MCF 10A (cell line): ENCODE measurements around the gene WASF1. TPM values are rescaled to one million over a fixed set of nuclear protein-coding genes. Genes with fewer than 3 reads are reported as not detected.

ENCODE experiments used
- BruUV-seq: library from RNA; stranded (reverse); fragments of 400-500 nt; replicated peaks from 2 replicates; lab custom pipeline; 2021; lab: Mats Ljungman, UMichigan
- CTCF ChIA-PET: fragments of 300-600 bp; sonication (Branson Sonifier 250); formaldehyde crosslinking; extraction: SDS; loops from one replicate; lab custom pipeline; 2021; ENCODE audit warnings: antibody characterized with exemption, inconsistent platforms; lab: Yijun Ruan, JAX
- POLR2A ChIA-PET: fragments of 300-600, 350-650 bp; sonication (Branson Sonifier 250); formaldehyde crosslinking; extraction: SDS; loops from one replicate; lab custom pipeline; 2020; ENCODE audit warnings: antibody characterized with exemption, inconsistent platforms; lab: Yijun Ruan, JAX
- DNase-seq: peaks from one replicate; pipeline ENCODE4 v3.0.0-alpha.2; 2018; ENCODE audit not compliant: unreplicated experiment
- H3K27ac Mint-ChIP-seq: one replicate; pipeline ENCODE4 v1.8.0; 2022; ENCODE audit warnings: mild to moderate bottlenecking, low read depth, mixed read lengths; ENCODE audit not compliant: unreplicated experiment
- H3K27me3 Mint-ChIP-seq: one replicate; pipeline ENCODE4 v1.8.0; 2022; ENCODE audit warnings: mixed read lengths; ENCODE audit not compliant: insufficient read depth, unreplicated experiment
- H3K36me3 Mint-ChIP-seq: one replicate; pipeline ENCODE4 v1.8.0; 2022; ENCODE audit warnings: mild to moderate bottlenecking, moderate library complexity, mixed read lengths; ENCODE audit not compliant: insufficient read depth, unreplicated experiment
- H3K4me1 Mint-ChIP-seq: one replicate; pipeline ENCODE4 v1.8.0; 2022; ENCODE audit warnings: mixed read lengths; ENCODE audit not compliant: insufficient read depth, unreplicated experiment
- H3K4me3 Mint-ChIP-seq: one replicate; pipeline ENCODE4 v1.8.0; 2022; ENCODE audit warnings: mild to moderate bottlenecking, moderate library complexity, mixed read lengths; ENCODE audit not compliant: unreplicated experiment
- H3K9me3 Mint-ChIP-seq: one replicate; pipeline ENCODE4 v1.8.0; 2022; ENCODE audit warnings: mixed read lengths; ENCODE audit not compliant: unreplicated experiment
- intact Hi-C: fragments of 100-400 bp; cut with micrococcal nuclease; formaldehyde crosslinking; loops from 2 replicates; pipeline ENCODE4 v1.14.1; 2022
- total RNA-seq: library from RNA; stranded (reverse); gene quantifications from 2 replicates; pipeline ENCODE4 v1.2.3, GENCODE V29; 2022
- TF ChIP-seq, protein P1 (sequence below): fragments of 200-600 bp; IDR thresholded peaks from one replicate; pipeline ENCODE4 v1.8.0; 2022; ENCODE audit warnings: antibody characterized with exemption, mild to moderate bottlenecking; ENCODE audit not compliant: unreplicated experiment

Gene WASF1
- total RNA-seq, 1 experiment from 2014 or later, result 55.7 TPM

DNA sequence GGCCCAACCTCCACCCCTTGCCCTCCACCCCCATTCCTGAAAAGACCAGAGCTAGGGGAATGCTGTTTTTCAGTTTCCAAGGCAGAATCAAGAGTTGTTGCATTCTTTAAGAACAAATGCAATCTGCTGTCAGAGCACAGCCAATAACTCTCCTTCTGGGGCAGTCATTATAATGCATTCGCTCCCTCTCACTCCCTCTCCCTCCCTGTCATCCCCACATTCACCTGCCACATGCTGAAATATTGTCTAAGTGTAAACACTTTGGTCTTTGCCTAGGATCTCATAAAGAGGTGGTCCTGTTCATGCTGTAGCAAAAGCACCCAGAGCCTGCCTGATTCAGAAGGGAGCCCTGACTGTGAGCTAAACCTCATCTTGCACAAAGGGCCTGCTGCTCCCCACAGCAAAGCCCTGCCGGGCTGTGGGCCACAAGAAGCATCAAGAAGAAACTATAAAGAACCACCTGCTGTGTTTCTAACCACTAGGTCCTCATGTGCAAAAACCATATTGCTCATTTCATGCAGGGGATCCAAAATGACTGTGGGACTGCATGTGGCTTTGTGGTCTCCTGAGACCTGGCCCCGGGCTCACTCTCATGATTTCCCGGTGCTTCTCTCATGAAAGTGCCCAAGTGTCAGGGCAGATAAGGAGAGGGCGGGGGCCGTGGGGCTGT lies 115.7 kb downstream of the WASF1 start:
- no peak overlapping the region for H3K27ac Mint-ChIP-seq
- DNase-seq, result no peak
- ChIA-PET POLR2A (no interaction called here), CTCF (interaction anchor here (0.6 to 1.6 kb wide), 5 partner anchors 10 to 492 kb away, joined by 3 to 9 read pairs (median 4); no protein-coding TSS in a partner anchor)
- H3K36me3 Mint-ChIP-seq, result no peaks in the 10 kb centered on the region
- no TSS peak for BruUV-seq
- H3K9me3 Mint-ChIP-seq, result no peaks in the 10 kb centered on the region
- intact Hi-C loops, result no loop called here
- H3K4me1 Mint-ChIP-seq, result peaks cover 14% of the 10 kb centered on the region
- no peak overlapping the region for H3K4me3 Mint-ChIP-seq
- H3K27me3 Mint-ChIP-seq, result peaks cover 21% of the 10 kb centered on the region
- TF ChIP-seq, protein P1, sequence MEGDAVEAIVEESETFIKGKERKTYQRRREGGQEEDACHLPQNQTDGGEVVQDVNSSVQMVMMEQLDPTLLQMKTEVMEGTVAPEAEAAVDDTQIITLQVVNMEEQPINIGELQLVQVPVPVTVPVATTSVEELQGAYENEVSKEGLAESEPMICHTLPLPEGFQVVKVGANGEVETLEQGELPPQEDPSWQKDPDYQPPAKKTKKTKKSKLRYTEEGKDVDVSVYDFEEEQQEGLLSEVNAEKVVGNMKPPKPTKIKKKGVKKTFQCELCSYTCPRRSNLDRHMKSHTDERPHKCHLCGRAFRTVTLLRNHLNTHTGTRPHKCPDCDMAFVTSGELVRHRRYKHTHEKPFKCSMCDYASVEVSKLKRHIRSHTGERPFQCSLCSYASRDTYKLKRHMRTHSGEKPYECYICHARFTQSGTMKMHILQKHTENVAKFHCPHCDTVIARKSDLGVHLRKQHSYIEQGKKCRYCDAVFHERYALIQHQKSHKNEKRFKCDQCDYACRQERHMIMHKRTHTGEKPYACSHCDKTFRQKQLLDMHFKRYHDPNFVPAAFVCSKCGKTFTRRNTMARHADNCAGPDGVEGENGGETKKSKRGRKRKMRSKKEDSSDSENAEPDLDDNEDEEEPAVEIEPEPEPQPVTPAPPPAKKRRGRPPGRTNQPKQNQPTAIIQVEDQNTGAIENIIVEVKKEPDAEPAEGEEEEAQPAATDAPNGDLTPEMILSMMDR, result no peak

DNA sequence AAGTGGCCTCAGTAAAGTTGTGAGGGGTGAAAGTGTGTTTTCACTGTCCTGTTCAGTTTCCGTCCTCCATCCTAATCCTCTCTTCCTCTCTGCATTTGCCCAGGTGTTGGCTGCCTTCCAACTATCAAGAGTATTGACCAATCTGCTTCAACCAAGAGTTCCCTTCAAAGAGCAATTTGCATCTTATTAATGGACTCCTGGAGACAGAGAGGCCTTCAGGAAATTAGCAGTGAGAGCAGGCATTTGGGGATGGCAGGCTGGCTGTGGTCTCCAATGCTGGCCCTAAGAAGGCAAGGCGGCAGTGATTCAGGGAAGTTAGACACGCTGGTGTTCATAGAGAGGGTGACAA lies 124.1 kb downstream of the WASF1 start:
- no TSS peak for BruUV-seq
- POLR2A ChIA-PET, result interaction anchor here (0.7 kb wide), 1 partner anchor 12 kb away, joined by 3 read pairs; no protein-coding TSS in a partner anchor
- no peak overlapping the region for H3K4me3 Mint-ChIP-seq
- peaks cover 28% of the 10 kb centered on the region for H3K27me3 Mint-ChIP-seq
- CTCF ChIA-PET, result interaction anchor here (0.5 to 6.5 kb wide), 9 partner anchors 12 to 581 kb away, joined by 3 to 77 read pairs (median 4); no protein-coding TSS in a partner anchor
- peak; percentile 13 for DNase-seq
- H3K9me3 Mint-ChIP-seq, result no peaks in the 10 kb centered on the region
- no peak overlapping the region for H3K27ac Mint-ChIP-seq
- H3K4me1 Mint-ChIP-seq, result no peaks in the 10 kb centered on the region
- H3K36me3 Mint-ChIP-seq, result no peaks in the 10 kb centered on the region
- TF ChIP-seq, protein P1, result no peak
- intact Hi-C loops, result no loop called here

DNA sequence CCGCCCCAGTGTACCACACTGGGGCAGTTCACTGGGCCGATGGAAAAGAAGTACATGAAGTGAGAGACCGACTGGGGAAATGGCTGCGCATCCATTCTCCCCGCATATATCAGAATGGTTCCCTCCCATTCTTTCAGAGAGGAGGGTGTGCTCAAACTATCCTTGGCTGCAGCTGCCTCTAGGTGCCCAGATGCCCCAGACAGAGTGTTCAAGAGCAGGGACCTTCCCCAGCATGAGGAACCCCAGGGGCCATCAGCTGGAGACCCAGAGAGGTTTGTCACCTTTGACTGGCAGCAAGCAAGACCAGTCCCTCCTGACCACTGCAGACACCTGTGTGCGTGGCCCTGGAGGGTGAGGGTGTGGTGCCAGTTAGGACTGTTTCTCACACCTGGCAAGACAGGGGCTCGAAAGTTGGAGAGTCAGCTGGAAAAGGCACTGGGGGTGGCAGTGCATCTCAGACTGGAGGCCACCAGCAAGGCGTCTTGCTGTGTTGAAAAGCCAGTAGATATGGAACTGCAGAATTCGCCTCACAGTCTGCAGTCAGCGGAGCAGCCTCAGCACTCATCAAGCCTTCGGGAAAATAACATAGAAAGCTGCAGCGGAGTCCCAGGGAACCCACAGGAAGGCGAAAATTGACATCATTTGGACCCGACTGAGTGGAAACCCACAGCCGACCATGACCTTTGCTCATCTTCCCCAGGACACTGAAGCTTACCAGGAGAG lies 124.6 kb downstream of the WASF1 start:
- CTCF ChIA-PET, result interaction anchor here (0.5 to 6.5 kb wide), 20 partner anchors 10 to 529 kb away, joined by 3 to 77 read pairs (median 6); no protein-coding TSS in a partner anchor
- POLR2A ChIA-PET, result interaction anchor here (0.7 kb wide), 1 partner anchor 13 kb away, joined by 3 read pairs; no protein-coding TSS in a partner anchor
- Mint-ChIP-seq H3K36me3 (no peaks in the 10 kb centered on the region), H3K4me3 (no peak overlapping the region), H3K27me3 (peaks cover 22% of the 10 kb centered on the region), H3K27ac (no peak overlapping the region), H3K4me1 (no peaks in the 10 kb centered on the region), H3K9me3 (no peaks in the 10 kb centered on the region)
- no peak for DNase-seq
- BruUV-seq, result no TSS peak
- TF ChIP-seq, protein P1, result no peak
- intact Hi-C loops, result loop anchor here (5.0 kb wide), 1 partner anchor 528 kb away; no protein-coding TSS in a partner anchor
